Osteoblast (primary cell): Measurements from ENCODE around the gene MDM2. TPM values are rescaled to one million over a fixed set of nuclear protein-coding genes. Genes with fewer than 3 reads are reported as not detected.

Experiments used
- DNase-seq: peaks from one replicate; pipeline ENCODE4 v3.0.0; 2011; ENCODE audit warnings: low spot score, mixed read lengths; ENCODE audit not compliant: insufficient read length; ENCODE audit errors: missing footprints
- H2AFZ ChIP-seq: 2 replicates; pipeline ENCODE4 v1.6.0; 2011; ENCODE audit warnings: mild to moderate bottlenecking, low read length
- H3K27ac ChIP-seq: 2 replicates; pipeline ENCODE4 v1.5.1; 2011; ENCODE audit warnings: mild to moderate bottlenecking, low read depth, low read length, moderate library complexity
- H3K27me3 ChIP-seq: 2 replicates; pipeline ENCODE4 v1.6.0; 2012; ENCODE audit warnings: mild to moderate bottlenecking, control low read depth, inconsistent platforms, low read length, moderate library complexity; ENCODE audit not compliant: insufficient read depth
- H3K36me3 ChIP-seq: 2 replicates; pipeline ENCODE4 v1.5.1; 2011; ENCODE audit warnings: mild to moderate bottlenecking, low read length, control low read depth, moderate library complexity; ENCODE audit not compliant: insufficient read depth
- H3K4me1 ChIP-seq: 2 replicates; pipeline ENCODE4 v1.5.1; 2011; ENCODE audit warnings: mild to moderate bottlenecking, low read length, control low read depth, moderate library complexity; ENCODE audit not compliant: insufficient read depth
- H3K4me2 ChIP-seq: 2 replicates; pipeline ENCODE4 v1.6.0; 2011; ENCODE audit warnings: mild to moderate bottlenecking, low read length; ENCODE audit not compliant: insufficient read depth
- H3K4me3 ChIP-seq: fragments of 200-600 bp; sonication (generic); 3 replicates; pipeline ENCODE4 v1.5.1; 2012; ENCODE audit warnings: mild to moderate bottlenecking, low read length, inconsistent platforms; ENCODE audit not compliant: insufficient read depth
- H3K79me2 ChIP-seq: 2 replicates; pipeline ENCODE4 v1.6.0; 2012; ENCODE audit warnings: mild to moderate bottlenecking, low read length, control low read depth, inconsistent platforms; ENCODE audit not compliant: insufficient read depth
- H3K9me3 ChIP-seq: 2 replicates; pipeline ENCODE4 v1.5.1; 2011; ENCODE audit warnings: low read depth, low read length, control low read depth
- H4K20me1 ChIP-seq: 2 replicates; pipeline ENCODE4 v1.6.0; 2012; ENCODE audit warnings: mild to moderate bottlenecking, low read length, control low read depth; ENCODE audit not compliant: insufficient read depth
- CTCF ChIP-seq: IDR thresholded peaks from 2 replicates; pipeline ENCODE4 v1.5.1; 2011; ENCODE audit warnings: mild to moderate bottlenecking, low read depth, low read length, moderate library complexity; ENCODE audit errors: extremely low read depth
- total RNA-seq: library from RNA; depleted of rRNA; stranded (reverse); fragments of >200 nt; gene quantifications from 2 replicates; pipeline ENCODE4 v1.2.3, GENCODE V29; 2012

Gene MDM2
- total RNA-seq, 1 donor, result 225 TPM

DNA sequence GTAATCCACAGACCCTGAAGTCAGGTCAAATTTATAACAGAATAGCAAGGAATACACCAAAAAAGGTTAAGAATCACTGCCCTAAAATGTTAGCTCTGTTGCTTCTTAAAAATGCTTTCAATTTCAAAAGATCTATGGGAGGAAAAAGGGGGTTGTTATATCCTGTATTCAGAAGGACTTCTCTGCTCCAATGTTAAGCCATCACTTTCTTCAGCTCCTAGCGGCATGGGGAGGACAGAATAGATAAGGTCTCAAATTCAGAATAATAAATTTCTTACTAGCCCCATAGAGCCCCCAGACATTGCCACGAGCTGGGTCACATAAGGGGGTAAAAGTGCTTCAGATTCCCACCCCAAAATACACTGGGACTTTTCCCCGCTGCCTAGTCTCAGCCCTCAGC is 75.2 kb downstream of the MDM2 start:
- no peak overlapping the region for H2AFZ ChIP-seq
- no peaks in the 10 kb centered on the region for H3K9me3 ChIP-seq
- DNase-seq, result no peak
- H3K27me3 ChIP-seq, result no peaks in the 10 kb centered on the region
- H3K4me2 ChIP-seq, result no peak overlapping the region
- H3K4me3 ChIP-seq, result no peak overlapping the region
- no peaks in the 10 kb centered on the region for H3K79me2 ChIP-seq
- no peaks in the 10 kb centered on the region for H3K36me3 ChIP-seq
- no peak overlapping the region for H3K27ac ChIP-seq
- no peaks in the 10 kb centered on the region for H4K20me1 ChIP-seq
- no peak for TF ChIP-seq CTCF
- no peaks in the 10 kb centered on the region for H3K4me1 ChIP-seq

DNA sequence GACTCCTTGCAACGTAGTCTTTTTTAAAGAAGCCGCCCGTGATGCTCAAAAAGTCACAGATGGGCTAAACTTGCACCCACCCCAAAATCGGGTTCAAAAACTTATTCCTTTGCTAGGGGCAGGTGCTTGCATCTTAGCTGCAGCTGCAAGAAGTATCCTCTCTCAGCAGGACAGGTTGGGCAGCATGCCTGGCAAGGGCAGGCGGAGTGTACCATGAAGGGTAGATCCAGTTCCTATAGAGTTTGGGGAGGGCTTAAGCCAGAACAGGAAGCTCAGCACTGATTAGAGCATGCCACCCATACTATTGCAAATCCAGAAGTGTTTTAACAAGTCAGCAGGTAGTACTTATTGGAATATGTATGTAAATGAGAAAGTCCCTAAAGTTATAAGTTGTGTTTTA is 76.3 kb downstream of the MDM2 start:
- Histone ChIP-seq H3K79me2 (no peaks in the 10 kb centered on the region), H2AFZ (no peak overlapping the region), H3K4me2 (no peak overlapping the region), H3K27ac (no peak overlapping the region), H3K4me3 (no peak overlapping the region), H3K9me3 (no peaks in the 10 kb centered on the region), H3K36me3 (no peaks in the 10 kb centered on the region), H3K4me1 (no peaks in the 10 kb centered on the region), H4K20me1 (no peaks in the 10 kb centered on the region), H3K27me3 (no peaks in the 10 kb centered on the region)
- TF ChIP-seq CTCF, result no peak
- DNase-seq, result no peak

- no peak for DNase-seq
- Histone ChIP-seq H3K27ac (no peak overlapping the region), H3K79me2 (no peaks in the 10 kb centered on the region), H3K4me3 (no peak overlapping the region), H3K4me1 (no peaks in the 10 kb centered on the region), H3K4me2 (no peak overlapping the region), H4K20me1 (no peaks in the 10 kb centered on the region), H3K9me3 (no peaks in the 10 kb centered on the region), H3K27me3 (no peaks in the 10 kb centered on the region), H2AFZ (no peak overlapping the region), H3K36me3 (no peaks in the 10 kb centered on the region)
- TF ChIP-seq CTCF, result no peak
These were observed 77.4 kb downstream of the MDM2 start for GRCh38 chr12:68885381-68885780.

- no peaks in the 10 kb centered on the region for H3K4me1 ChIP-seq
- no peak overlapping the region for H3K4me3 ChIP-seq
- no peak overlapping the region for H3K27ac ChIP-seq
- no peaks in the 10 kb centered on the region for H3K79me2 ChIP-seq
- no peaks in the 10 kb centered on the region for H3K27me3 ChIP-seq
- DNase-seq, result no peak
- TF ChIP-seq CTCF, result no peak
- H3K4me2 ChIP-seq, result no peak overlapping the region
- H3K36me3 ChIP-seq, result no peaks in the 10 kb centered on the region
- H3K9me3 ChIP-seq, result no peaks in the 10 kb centered on the region
- no peak overlapping the region for H2AFZ ChIP-seq
- no peaks in the 10 kb centered on the region for H4K20me1 ChIP-seq
These were observed 78.9 kb downstream of the MDM2 start for GRCh38 chr12:68886636-68887572.
